HL-60 (cell line): Measurements from ENCODE around the gene IL17F.

Source experiments
- POLR2AphosphoS5 ChIP-seq: IDR thresholded peaks from 2 replicates; pipeline ENCODE4 v1.6.1; 2012; ENCODE audit warnings: low read depth
- SPI1 ChIP-seq: IDR thresholded peaks from 2 replicates; pipeline ENCODE4 v1.6.1; 2012; ENCODE audit warnings: low read depth, mild to moderate bottlenecking, borderline replicate concordance
- TF ChIP-seq, protein P1 (sequence below): IDR thresholded peaks from one replicate; pipeline ENCODE4 v1.5.1; 2011; ENCODE audit warnings: low read length, control low read depth, inconsistent platforms; ENCODE audit not compliant: insufficient read depth
- TF ChIP-seq, protein P2 (sequence below): IDR thresholded peaks from 2 replicates; pipeline ENCODE4 v1.6.1; 2012; ENCODE audit warnings: low read depth; ENCODE audit not compliant: insufficient replicate concordance

DNA sequence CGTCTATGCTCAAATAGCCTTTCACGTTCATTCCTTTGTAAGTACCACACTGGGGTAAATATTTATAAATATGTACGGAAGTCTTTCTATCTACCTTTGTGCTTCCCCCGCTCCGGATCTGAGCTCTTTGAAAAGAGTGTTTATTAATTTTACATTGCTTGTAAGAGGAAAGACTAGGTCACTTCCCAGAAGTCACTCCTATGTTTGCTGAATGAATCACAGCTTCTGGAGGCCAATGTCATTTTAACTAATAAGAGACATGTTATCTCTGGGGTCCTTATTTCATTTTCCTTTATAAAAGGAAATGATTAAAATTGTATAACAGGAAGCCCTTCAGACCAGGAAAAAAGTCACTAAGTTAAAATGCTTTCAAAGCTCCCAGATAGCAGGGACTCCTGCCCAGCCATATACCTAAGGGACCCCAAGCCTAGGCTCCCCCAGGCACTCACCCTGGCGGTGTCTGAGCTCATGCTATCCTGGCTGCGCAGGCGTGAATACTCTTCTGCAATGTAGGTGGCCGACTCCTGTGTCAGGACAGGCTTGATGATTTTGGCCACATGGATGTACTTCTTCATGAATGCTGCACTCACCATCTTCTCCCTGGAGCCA lies 27.7 kb upstream of the IL17F start:
- TF ChIP-seq, protein P1, sequence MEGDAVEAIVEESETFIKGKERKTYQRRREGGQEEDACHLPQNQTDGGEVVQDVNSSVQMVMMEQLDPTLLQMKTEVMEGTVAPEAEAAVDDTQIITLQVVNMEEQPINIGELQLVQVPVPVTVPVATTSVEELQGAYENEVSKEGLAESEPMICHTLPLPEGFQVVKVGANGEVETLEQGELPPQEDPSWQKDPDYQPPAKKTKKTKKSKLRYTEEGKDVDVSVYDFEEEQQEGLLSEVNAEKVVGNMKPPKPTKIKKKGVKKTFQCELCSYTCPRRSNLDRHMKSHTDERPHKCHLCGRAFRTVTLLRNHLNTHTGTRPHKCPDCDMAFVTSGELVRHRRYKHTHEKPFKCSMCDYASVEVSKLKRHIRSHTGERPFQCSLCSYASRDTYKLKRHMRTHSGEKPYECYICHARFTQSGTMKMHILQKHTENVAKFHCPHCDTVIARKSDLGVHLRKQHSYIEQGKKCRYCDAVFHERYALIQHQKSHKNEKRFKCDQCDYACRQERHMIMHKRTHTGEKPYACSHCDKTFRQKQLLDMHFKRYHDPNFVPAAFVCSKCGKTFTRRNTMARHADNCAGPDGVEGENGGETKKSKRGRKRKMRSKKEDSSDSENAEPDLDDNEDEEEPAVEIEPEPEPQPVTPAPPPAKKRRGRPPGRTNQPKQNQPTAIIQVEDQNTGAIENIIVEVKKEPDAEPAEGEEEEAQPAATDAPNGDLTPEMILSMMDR, result no peak
- TF ChIP-seq POLR2AphosphoS5 (no peak), SPI1 (no peak)
- TF ChIP-seq, protein P2, sequence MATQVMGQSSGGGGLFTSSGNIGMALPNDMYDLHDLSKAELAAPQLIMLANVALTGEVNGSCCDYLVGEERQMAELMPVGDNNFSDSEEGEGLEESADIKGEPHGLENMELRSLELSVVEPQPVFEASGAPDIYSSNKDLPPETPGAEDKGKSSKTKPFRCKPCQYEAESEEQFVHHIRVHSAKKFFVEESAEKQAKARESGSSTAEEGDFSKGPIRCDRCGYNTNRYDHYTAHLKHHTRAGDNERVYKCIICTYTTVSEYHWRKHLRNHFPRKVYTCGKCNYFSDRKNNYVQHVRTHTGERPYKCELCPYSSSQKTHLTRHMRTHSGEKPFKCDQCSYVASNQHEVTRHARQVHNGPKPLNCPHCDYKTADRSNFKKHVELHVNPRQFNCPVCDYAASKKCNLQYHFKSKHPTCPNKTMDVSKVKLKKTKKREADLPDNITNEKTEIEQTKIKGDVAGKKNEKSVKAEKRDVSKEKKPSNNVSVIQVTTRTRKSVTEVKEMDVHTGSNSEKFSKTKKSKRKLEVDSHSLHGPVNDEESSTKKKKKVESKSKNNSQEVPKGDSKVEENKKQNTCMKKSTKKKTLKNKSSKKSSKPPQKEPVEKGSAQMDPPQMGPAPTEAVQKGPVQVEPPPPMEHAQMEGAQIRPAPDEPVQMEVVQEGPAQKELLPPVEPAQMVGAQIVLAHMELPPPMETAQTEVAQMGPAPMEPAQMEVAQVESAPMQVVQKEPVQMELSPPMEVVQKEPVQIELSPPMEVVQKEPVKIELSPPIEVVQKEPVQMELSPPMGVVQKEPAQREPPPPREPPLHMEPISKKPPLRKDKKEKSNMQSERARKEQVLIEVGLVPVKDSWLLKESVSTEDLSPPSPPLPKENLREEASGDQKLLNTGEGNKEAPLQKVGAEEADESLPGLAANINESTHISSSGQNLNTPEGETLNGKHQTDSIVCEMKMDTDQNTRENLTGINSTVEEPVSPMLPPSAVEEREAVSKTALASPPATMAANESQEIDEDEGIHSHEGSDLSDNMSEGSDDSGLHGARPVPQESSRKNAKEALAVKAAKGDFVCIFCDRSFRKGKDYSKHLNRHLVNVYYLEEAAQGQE, result no peak
